G401.6 (cell line): ENCODE measurements around the gene NDUFAB1.
"Not testable (repeated sequence)": the region's sequence is repeated elsewhere in the genome, so short reads cannot be mapped to it uniquely, and the experiment has no call there.

Experiments used
- FAIRE-seq: peaks from 2 replicates; lab custom pipeline; 2012; peaks lifted over from hg19 to GRCh38; lab: Jason Lieb, UNC

The NDUFAB1 gene

DNA sequence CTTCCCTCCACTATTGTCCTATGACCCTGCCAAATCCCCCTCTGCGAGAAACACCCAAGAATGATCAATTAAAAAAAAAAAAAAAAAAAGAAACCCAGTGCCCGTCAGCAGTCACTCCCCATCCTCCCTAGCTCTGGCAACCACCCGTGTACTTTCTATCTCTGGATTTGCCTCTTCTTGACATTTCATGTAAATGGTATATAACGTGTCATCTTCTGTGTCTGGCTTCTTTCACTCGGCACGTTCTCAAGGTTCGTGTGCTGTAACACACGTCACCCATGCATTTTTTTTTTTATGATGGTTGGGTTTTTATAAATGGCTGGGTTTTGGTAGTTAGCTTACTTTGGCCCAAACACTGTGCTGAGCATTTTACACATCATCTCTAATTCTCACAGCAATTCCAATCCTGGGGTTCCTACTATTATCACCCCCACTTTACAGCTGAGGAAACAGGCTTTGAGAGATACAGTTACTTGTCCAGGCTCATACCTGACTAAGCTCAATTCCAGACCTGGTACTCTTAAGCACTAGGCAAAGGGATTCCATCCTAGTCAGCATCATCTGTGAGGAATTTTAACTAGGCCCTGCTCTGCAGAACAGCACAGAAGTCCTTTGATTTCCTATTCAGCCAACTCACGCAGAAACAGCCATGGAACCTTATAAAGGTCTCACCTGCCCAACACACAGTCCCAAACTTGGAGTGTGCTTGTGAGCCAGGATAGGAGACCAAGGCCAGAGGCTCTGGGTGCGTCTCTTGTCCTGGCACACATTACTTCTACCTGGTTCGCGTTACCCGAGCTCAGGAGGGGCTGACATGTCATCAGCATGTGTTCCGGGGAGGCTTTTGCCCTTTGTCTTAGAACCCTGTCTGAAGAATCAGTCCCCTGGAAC, 11.7 kb downstream of the NDUFAB1 start:
- FAIRE-seq, result no peak

DNA sequence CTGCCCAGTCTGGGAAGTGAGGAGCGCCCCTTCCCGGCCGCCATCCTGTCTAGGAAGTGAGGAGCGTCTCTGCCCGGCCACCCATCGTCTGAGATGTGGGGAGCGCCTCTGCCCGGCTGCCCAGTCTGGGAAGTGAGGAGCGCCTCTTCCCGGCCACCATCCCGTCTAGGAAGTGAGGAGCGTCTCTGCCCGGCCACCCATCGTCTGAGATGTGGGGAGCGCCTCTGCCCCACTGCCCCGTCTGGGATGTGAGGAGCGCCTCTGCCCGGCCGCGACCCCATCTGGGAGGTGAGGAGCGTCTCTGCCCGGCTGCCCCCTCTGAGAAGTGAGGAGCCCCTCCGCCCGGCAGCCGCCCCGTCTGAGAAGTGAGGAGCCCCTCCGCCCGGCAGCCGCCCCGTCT, 12.8 kb downstream of the NDUFAB1 start:
- not testable (repeated sequence) for FAIRE-seq

GRCh38 chr16:23581764-23582163, 14.4 kb downstream of the NDUFAB1 start:
- FAIRE-seq, result no peak

GRCh38 chr16:23580391-23580790, 15.7 kb downstream of the NDUFAB1 start:
- FAIRE-seq, result no peak

- FAIRE-seq, result no peak
Measured at GRCh38 chr16:23579371-23579770, 16.7 kb downstream of the NDUFAB1 start.

DNA sequence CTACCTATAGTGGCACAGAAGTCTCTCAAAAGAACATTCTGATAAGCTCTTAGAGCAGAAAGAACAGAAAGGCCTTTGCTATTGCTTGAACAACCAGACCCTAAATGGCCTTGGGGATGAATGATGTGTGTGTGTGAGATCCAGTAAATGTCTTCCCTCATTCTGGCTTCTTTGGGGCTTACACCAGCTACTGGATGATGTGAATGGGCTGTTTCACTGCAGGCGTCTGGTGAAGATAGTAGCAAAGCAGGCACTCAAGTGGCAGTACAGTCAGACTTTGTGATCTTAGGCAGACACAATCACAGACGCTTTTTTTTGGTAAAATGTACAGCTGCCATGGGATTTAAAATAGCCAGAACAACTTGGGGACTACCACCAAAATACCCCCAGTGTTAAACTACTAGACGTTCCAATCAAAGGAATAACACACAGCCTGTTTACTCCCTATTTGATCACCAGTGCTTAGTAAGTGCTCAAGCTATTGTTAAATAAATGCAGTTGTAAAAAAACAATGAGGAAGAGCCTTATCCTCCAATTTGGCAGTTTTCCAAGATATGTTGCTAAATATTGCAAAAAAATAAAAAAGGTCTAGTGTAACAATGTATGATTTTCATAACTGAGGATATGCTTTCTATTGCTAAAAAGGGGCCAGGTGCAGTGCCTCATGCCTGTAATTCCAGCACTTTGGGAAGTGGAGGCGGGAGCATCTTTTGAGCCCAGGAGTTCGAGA, 17.9 kb downstream of the NDUFAB1 start:
- no peak for FAIRE-seq

- FAIRE-seq, result no peak
Measured at GRCh38 chr16:23577493-23577892, 18.6 kb downstream of the NDUFAB1 start.

- peak; percentile 53 for FAIRE-seq
Measured at GRCh38 chr16:23575834-23576233, 20.3 kb downstream of the NDUFAB1 start.

- no peak for FAIRE-seq
Measured at GRCh38 chr16:23573817-23574216, 22.3 kb downstream of the NDUFAB1 start.

GRCh38 chr16:23572394-23572793, 23.7 kb downstream of the NDUFAB1 start:
- no peak for FAIRE-seq

DNA sequence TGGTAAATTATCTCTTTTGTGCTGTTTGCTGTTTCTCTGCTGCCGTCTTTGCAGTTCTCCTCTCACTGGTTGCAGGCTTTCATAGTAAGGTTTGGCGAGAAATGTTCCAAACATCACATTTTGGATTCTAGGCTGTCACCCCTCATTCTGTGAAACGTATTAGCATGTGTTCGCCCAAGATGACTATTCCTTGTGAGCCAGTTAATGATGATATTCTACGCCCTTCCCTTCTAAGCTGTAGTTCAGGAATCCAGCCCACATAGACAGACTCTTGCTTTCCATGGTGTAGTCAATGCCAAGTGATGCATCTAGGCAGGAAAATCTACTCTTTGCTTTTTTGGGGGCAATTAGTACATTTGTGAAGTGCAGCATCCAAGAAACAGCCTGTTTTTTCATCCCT, 24.2 kb downstream of the NDUFAB1 start:
- FAIRE-seq, result no peak

DNA sequence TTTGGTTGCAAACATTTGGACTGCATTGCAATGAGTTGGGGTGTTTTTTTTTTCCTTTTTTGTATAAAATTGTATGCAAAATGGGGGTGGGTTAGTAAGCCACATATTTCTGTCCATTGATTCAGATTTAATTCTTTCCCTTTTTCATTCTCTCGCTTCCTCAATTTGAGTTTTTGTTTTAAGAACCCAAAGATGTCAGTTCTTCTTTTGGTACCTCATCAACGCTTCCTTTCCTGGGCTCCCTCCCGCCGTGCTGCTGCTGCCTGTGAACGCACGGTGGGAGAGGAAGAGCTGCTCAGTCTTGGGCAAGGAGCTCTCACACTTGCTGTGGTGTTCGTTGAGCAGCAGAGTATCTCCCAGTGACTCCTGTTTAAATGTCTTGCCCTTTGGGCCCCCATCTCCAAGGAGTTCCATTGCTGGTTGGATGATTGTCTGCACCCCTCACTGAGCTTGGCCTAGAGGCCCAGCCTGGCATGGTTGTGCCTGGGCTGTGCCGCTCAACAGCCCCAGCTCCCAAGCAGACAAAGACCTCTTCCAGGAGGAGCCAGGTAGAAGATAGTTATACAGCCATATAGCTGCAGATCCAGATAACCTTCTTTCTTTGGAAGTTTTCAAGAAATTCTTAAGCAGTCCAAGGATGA, 25.0 kb downstream of the NDUFAB1 start:
- no peak for FAIRE-seq

DNA sequence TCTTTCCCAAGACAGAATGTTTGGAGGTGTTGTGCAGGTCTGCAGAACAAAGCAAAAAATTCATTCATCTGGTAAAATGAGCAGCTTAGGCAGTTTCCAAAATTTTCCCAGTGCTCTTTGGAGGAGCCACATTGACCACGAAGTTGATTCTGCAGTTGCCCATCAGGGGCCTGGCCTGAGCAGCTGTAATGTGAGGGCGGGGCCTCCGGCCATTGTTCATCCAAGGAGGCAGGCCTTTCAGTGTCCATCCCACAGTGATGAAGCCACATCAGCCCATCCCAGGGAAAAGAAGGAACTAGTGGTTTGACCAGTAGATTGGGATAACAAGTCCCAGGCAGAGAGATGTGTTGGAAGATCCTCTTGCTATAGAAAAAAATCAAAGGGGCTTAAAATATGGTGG, 28.5 kb downstream of the NDUFAB1 start:
- no peak for FAIRE-seq

DNA sequence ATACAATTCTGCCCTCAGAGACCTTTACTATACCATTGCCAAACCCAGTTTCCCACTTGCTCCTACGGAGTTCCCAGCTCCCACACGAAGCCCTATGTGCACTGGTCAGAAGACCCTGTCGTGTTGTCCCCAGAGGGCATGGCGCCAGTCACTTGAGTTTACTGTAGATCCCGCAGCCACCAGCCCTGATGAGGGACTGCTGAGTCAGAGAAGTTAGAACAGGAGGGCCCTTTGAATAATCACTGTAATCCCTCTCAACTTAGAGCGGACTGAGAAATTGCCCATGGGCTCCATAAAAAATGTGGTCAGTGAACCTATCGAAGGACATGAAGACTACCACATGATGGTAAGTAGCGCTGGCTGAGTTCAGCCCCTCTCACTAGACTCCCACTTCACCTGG, 29.4 kb downstream of the NDUFAB1 start:
- no peak for FAIRE-seq

DNA sequence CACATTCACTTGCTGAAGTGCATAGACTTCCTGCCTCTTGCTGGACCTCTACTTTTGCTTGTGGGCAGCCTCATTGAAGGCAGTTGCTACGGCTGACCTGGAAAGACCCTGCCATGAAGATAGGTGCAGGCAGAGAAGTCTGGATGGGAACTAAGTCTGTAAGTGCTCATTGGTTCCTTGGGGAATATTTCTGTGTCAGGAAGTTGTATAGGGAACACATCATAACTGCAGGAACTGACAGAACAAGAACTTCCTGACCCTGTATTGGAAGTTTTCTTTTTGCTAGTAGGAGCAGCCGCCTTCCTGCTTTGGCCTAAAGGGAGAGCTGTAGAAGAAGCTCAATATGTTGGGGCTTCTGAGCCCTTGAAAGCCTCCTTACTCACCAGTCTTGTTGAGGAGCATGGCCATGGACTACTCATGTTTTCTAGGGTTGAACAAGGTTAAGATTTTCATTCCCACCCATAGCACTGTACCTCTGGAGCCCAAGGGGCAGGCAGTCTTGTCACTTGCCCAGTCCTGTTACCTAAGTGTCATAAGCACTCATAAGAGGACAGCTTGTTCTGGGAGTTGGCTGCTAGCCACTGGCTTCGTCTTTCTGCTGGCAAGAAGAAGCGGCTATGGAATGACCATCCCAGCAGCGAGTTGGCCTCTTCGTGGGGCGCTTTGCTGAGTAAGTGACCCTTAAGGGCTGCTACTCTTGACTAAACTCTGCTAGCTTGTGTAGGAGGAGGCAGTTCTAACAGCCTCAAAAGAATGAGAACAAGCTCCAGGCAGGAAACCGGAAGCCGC, 31.3 kb downstream of the NDUFAB1 start:
- FAIRE-seq, result no peak

DNA sequence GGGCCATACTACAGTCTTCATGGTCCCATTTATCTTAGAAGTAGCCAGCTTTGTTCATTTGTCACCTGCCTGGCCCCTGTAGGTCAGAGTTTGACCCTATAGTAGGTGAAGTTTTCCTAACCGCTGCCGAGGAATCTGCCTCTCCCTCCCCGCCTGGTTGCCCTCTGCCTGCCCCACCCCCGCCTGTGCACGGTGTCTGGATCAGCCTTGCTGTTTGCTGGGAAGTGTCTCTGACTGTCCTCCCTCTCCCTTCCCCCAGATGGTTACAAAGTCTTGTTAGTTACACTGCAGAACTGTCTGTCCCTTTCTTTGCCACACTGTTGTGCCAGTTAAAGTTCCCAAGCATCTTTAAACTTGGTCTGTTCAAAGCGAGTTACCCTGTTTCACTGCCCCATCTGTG, 32.9 kb downstream of the NDUFAB1 start:
- FAIRE-seq, result no peak

DNA sequence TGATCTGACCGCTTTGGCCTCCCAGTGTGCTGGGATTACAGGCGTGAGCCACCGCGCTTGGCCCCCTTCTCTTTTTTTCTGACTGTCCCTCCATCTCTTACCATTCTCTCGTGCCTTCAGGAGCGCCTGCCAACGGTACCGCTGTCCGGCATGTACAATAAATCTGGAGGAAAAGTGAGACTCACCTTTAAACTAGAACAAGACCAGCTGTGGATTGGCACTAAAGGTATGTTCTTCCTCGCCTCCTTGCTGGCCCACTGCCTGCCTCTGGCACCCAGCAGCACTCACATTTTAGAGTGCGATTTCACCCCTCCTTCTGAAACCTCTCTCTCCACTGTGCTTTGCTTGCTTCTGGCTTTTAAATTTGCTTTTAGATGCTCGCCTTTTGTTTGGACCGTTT, 33.6 kb downstream of the NDUFAB1 start:
- FAIRE-seq, result no peak

- FAIRE-seq, result no peak
Measured at GRCh38 chr16:23561586-23561985, 34.5 kb downstream of the NDUFAB1 start.

- no peak for FAIRE-seq
Measured at GRCh38 chr16:23557779-23558702, 38.1 kb downstream of the NDUFAB1 start.

- peak; percentile 97 for FAIRE-seq
Measured at GRCh38 chr16:23556881-23557778, 39.0 kb downstream of the NDUFAB1 start, which contains the start of the genes EARS2 and UBFD1. TSS of gene EARS2 (minus strand) at chr16:23557350. CDS start at chr16:23557343, 7 bp downstream. TSS of gene UBFD1 (plus strand) at chr16:23557727. CDS start at chr16:23557743, 16 bp downstream.
